Measurements from ENCODE around the gene ZNF598.

DNA sequence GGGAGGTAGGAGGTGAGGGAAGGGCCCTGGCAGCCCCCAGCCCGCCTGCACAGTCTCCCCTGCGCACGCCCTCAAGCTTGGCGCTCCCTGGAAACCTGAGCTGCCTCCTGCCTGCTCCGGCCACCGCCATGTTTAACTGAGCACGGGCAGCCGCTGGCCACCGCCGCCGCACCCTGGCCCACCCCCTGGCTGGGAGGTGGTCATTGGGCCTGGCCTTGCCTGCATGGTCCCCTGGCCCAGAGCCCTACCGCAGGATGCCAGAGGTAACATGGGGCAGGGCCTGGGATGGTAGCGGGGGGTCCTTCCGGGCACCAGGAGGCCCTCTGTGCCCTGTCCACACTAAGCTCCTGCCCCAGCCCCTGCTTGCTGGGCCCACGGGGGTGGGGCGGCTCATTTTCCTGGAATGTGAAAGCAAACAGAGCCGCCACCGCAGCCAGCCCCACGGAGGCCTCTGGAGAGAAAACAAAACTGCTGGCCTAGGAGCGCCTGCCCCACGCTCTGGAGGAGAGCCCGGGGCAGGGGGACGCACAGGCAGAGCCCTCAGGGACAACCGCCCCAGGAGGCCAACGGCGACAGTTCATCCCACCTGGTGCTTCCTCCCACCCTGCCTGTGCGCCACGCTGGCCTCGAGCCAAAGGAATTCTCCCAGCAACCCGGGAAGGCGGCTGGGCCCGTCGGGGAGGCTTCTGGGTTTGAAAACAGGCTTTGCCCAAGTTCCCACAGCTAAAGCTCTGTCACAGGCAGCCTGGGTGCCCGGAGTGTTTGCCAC, 26.0 kb upstream of the ZNF598 start:
- TF ChIP-seq, protein P1, sequence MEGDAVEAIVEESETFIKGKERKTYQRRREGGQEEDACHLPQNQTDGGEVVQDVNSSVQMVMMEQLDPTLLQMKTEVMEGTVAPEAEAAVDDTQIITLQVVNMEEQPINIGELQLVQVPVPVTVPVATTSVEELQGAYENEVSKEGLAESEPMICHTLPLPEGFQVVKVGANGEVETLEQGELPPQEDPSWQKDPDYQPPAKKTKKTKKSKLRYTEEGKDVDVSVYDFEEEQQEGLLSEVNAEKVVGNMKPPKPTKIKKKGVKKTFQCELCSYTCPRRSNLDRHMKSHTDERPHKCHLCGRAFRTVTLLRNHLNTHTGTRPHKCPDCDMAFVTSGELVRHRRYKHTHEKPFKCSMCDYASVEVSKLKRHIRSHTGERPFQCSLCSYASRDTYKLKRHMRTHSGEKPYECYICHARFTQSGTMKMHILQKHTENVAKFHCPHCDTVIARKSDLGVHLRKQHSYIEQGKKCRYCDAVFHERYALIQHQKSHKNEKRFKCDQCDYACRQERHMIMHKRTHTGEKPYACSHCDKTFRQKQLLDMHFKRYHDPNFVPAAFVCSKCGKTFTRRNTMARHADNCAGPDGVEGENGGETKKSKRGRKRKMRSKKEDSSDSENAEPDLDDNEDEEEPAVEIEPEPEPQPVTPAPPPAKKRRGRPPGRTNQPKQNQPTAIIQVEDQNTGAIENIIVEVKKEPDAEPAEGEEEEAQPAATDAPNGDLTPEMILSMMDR (IDR thresholded peaks at IDR 0.05; ENCODE audit: borderline replicate concordance, extremely low read depth, low read length, poor library complexity, severe bottlenecking): no peak
- TF ChIP-seq EZH2 (IDR thresholded peaks at IDR 0.05; ENCODE audit: borderline replicate concordance, low read depth, low read length, severe bottlenecking): no peak

Measured in DND-41 (cell line).